ENCODE results near the gene SDK1.

- TF ChIP-seq, protein P1, sequence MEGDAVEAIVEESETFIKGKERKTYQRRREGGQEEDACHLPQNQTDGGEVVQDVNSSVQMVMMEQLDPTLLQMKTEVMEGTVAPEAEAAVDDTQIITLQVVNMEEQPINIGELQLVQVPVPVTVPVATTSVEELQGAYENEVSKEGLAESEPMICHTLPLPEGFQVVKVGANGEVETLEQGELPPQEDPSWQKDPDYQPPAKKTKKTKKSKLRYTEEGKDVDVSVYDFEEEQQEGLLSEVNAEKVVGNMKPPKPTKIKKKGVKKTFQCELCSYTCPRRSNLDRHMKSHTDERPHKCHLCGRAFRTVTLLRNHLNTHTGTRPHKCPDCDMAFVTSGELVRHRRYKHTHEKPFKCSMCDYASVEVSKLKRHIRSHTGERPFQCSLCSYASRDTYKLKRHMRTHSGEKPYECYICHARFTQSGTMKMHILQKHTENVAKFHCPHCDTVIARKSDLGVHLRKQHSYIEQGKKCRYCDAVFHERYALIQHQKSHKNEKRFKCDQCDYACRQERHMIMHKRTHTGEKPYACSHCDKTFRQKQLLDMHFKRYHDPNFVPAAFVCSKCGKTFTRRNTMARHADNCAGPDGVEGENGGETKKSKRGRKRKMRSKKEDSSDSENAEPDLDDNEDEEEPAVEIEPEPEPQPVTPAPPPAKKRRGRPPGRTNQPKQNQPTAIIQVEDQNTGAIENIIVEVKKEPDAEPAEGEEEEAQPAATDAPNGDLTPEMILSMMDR (IDR thresholded peaks at IDR 0.05), result no peak
- TF ChIP-seq POLR2A (IDR thresholded peaks at IDR 0.05), result no peak
Measured at GRCh38 chr7:4133491-4134044, 832.5 kb downstream of the SDK1 start.
